Measurements from ENCODE around the gene ANAPC16. TPM values are rescaled to one million over a fixed set of nuclear protein-coding genes. Genes with fewer than 3 reads are reported as not detected.

ANAPC16 gene
- total and polyA plus RNA-seq, 8 donors, result 12.7 to 231 (median 103) TPM

- H3K36me3 ChIP-seq, result peaks cover 17 to 21% (median 17%) of the 10 kb centered on the region in 4 donors
- H3K9me3 ChIP-seq, result no peaks in the 10 kb centered on the region
- no peaks in the 10 kb centered on the region for H3K27me3 ChIP-seq
- H3K4me3 ChIP-seq, result no peak overlapping the region
- no peak for DNase-seq
- 59 to 82% (median 63%) methylated on average over 1 of the region's 1 CpG for WGBS, 5 donors
- peaks cover 7 to 48% (median 18%) of the 10 kb centered on the region in 4 donors for H3K4me1 ChIP-seq
- no peak overlapping the region for H3K27ac ChIP-seq
- intact Hi-C loops (cut with DNase I; ENCODE audit: low total_unique reads), result no loop called here
- TF ChIP-seq CTCF (IDR thresholded peaks at IDR 0.05) (no peak), POLR2A (IDR thresholded peaks at IDR 0.05) (no peak), POLR2AphosphoS5 (IDR thresholded peaks at IDR 0.05) (no peak), EP300 (IDR thresholded peaks at IDR 0.05) (no peak)
Observed at GRCh38 chr10:72175149-72175548, 40.7 kb upstream of the ANAPC16 start.

- H3K4me3 ChIP-seq, result no peak overlapping the region
- no peaks in the 10 kb centered on the region for H3K9me3 ChIP-seq
- no peaks in the 10 kb centered on the region for H3K27me3 ChIP-seq
- intact Hi-C loops (cut with DNase I; ENCODE audit: low total_unique reads), result no loop called here
- 37 to 77% (median 58%) methylated on average over 2 of the region's 2 CpGs for WGBS, 5 donors
- DNase-seq, result no peak
- peaks cover 0 to 34% (median 12%) of the 10 kb centered on the region in 4 donors for H3K4me1 ChIP-seq
- no peak for TF ChIP-seq EP300 (IDR thresholded peaks at IDR 0.05)
- no peak for TF ChIP-seq POLR2AphosphoS5 (IDR thresholded peaks at IDR 0.05)
- TF ChIP-seq CTCF (IDR thresholded peaks at IDR 0.05), result no peak
- no peak for TF ChIP-seq POLR2A (IDR thresholded peaks at IDR 0.05)
- peaks cover 17 to 31% (median 23%) of the 10 kb centered on the region in 4 donors for H3K36me3 ChIP-seq
- H3K27ac ChIP-seq, result no peak overlapping the region
Observed at GRCh38 chr10:72176701-72177100, 39.1 kb upstream of the ANAPC16 start.

GRCh38 chr10:72177454-72177853, 38.4 kb upstream of the ANAPC16 start:
- 91 to 98% (median 92%) methylated on average over 2 of the region's 2 CpGs for WGBS, 5 donors
- no peak for DNase-seq

GRCh38 chr10:72184156-72184555, 31.7 kb upstream of the ANAPC16 start:
- Histone ChIP-seq H3K27me3 (no peaks in the 10 kb centered on the region), H3K9me3 (no peaks in the 10 kb centered on the region), H3K27ac (no peak overlapping the region), H3K4me3 (no peak overlapping the region), H3K36me3 (peaks cover 4 to 22% (median 13%) of the 10 kb centered on the region in 4 donors), H3K4me1 (peaks cover 0 to 4% (median 0%) of the 10 kb centered on the region in 4 donors)
- TF ChIP-seq CTCF (IDR thresholded peaks at IDR 0.05), result no peak
- TF ChIP-seq POLR2A (IDR thresholded peaks at IDR 0.05), result no peak
- no peak for TF ChIP-seq POLR2AphosphoS5 (IDR thresholded peaks at IDR 0.05)
- TF ChIP-seq EP300 (IDR thresholded peaks at IDR 0.05), result no peak
- DNase-seq, result no peak
- intact Hi-C loops (cut with DNase I; ENCODE audit: low total_unique reads), result no loop called here
- 96 to 100% (median 98%) methylated on average over 2 of the region's 2 CpGs for WGBS, 5 donors

More at GRCh38 chr10:72177454-72177853, 38.4 kb upstream of the ANAPC16 start:
- no peaks in the 10 kb centered on the region for H3K27me3 ChIP-seq
- peaks cover 0 to 33% (median 12%) of the 10 kb centered on the region in 4 donors for H3K4me1 ChIP-seq
- H3K9me3 ChIP-seq, result no peaks in the 10 kb centered on the region
- intact Hi-C loops (cut with DNase I; ENCODE audit: low total_unique reads), result no loop called here
- H3K27ac ChIP-seq, result no peak overlapping the region
- peaks cover 17 to 38% (median 27%) of the 10 kb centered on the region in 4 donors for H3K36me3 ChIP-seq
- TF ChIP-seq POLR2A (IDR thresholded peaks at IDR 0.05), result no peak
- no peak for TF ChIP-seq POLR2AphosphoS5 (IDR thresholded peaks at IDR 0.05)
- no peak for TF ChIP-seq CTCF (IDR thresholded peaks at IDR 0.05)
- no peak for TF ChIP-seq EP300 (IDR thresholded peaks at IDR 0.05)
- no peak overlapping the region for H3K4me3 ChIP-seq
